Activated T-cell treated with anti-CD3 and anti-CD28 coated beads, Interleukin-2, amount 50 U/mL, for 72 hours (primary cell): Measurements from ENCODE around the gene CALR3. TPM values are rescaled to one million over a fixed set of nuclear protein-coding genes. Genes with fewer than 3 reads are reported as not detected.

Experiments
- ATAC-seq, 2 donors: fragments of 150-1000 bp; cut with Tn5 transposase; replicated peaks in 1 of 2; 2 replicates each; pipeline ENCODE4 v1.10.0; 2021; ENCODE audit warnings: moderate library complexity in 2 of 2, mild to moderate bottlenecking in 1 of 2
- DNase-seq, 2 donors: peaks; one replicate each; pipeline ENCODE4 v3.0.0; 2021 to 2022; ENCODE audit warnings: mixed read lengths in 1 of 2
- H3K27ac Mint-ChIP-seq: one replicate; pipeline ENCODE4 v1.8.0; 2022; ENCODE audit warnings: mild to moderate bottlenecking, moderate library complexity, mixed read lengths
- H3K27me3 Mint-ChIP-seq: one replicate; pipeline ENCODE4 v1.8.0; 2022; ENCODE audit warnings: low read depth, mixed read lengths
- H3K36me3 Mint-ChIP-seq, 2 donors: one replicate each; pipeline ENCODE4 v1.8.0; 2022; ENCODE audit warnings: mixed read lengths in 2 of 2, mild to moderate bottlenecking in 1 of 2; ENCODE audit not compliant: insufficient read depth in 2 of 2
- H3K4me1 Mint-ChIP-seq: one replicate; pipeline ENCODE4 v1.8.0; 2022; ENCODE audit warnings: low read depth, mixed read lengths
- H3K4me3 Mint-ChIP-seq, 2 donors: one replicate each; pipeline ENCODE4 v1.8.0; 2022; ENCODE audit warnings: mild to moderate bottlenecking in 2 of 2, mixed read lengths in 2 of 2, moderate library complexity in 2 of 2
- H3K9me3 Mint-ChIP-seq, 2 donors: one replicate each; pipeline ENCODE4 v1.8.0; 2022; ENCODE audit warnings: mixed read lengths in 2 of 2
- total RNA-seq, 2 donors: library from RNA; stranded (reverse); gene quantifications; one replicate each; pipeline ENCODE4 v1.2.3, GENCODE V29; 2022

CALR3 gene
- total RNA-seq, 2 donors from 2014 or later, result not detected

DNA sequence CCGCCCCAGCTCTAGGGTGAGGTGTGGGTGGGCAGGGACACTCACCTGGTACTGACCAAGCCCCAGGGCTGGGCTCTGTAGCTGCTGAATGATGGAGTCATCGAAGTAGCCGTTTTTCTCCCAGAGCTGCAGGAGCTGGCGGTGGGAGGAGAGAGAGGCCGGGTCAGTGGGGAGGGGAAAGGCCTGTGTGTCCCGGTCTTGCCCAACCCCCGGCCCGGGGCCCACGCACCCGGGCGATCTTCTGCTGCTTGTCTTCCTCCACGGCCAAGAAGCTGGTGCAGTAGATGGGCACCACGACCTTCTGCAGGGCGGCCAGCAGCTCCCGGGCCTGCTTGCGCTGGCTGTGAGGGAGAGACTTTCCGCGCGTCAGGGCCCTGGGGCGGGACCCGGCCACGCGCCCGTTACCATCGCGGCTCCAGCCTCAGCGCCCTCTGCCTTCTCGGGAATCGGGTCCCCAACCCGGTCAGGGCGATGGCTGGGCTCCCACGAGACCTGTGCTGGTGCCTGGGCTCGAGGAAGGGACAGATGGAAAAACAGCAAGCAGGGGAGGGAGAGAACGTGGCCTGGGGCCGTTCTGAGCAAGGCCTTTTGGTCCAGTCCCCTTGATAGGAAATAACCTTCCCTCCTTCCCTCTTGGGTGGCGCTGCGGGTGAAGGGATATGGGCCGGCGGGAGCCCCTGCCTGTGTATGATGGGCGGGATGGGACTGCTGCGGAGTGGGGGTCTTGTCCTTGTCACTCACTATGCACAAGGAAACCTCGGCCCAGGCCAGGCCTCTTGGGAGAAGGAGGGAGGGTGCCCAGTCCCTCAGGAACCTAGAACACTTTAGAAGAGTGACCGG lies 34.8 kb upstream of the CALR3 start:
- Mint-ChIP-seq H3K9me3 (no peaks in the 10 kb centered on the region), H3K4me1 (no peaks in the 10 kb centered on the region), H3K36me3 (peaks cover 0 to 31% of the 10 kb centered on the region in 2 donors), H3K4me3 (no peak overlapping the region), H3K27ac (no peak overlapping the region), H3K27me3 (no peaks in the 10 kb centered on the region)
- DNase-seq, result no peak
- no peak for ATAC-seq

DNA sequence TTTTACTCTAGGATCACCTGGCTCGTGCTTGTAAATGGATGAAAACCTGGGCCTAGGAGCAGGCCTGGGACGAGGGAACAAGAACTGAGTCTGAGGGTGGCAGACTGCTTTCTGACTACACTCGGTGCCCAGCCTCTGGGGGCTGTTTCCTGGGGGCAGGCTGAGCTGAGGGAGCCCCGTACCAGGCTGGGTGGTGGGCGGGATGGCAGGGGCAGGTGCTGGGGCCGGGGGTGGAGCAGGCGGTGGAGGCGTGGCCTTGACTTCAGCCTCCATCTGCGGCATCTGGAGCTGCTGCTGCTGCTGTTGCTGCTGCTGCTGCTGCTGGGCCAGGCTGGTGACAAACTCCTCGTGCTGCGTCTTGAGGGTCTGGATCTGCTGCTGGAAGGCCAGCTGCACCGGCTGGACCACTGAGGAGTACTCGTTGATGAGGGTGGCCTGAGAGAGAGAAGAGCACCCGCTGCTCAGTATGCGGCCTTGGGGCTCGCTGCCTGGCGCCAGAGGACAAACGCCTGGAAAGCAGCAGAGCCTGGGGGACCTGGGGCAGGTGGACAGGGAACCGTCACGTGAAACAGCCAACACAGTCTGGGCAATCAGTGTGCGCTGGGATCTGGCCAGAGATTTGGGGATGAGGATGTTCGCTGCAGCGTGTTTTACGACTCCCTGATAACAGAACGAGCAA lies 33.6 kb upstream of the CALR3 start:
- H3K4me1 Mint-ChIP-seq, result no peaks in the 10 kb centered on the region
- no peaks in the 10 kb centered on the region for H3K27me3 Mint-ChIP-seq
- H3K9me3 Mint-ChIP-seq, result no peaks in the 10 kb centered on the region
- no peak for ATAC-seq
- no peak for DNase-seq
- H3K4me3 Mint-ChIP-seq, result no peak overlapping the region
- H3K36me3 Mint-ChIP-seq, result peaks cover 0 to 31% of the 10 kb centered on the region in 2 donors
- peak overlapping the region; percentile 28 for H3K27ac Mint-ChIP-seq

GRCh38 chr19:16527971-16528521 lies 32.1 kb upstream of the CALR3 start:
- ATAC-seq, result peak; percentile 61 to 80
- H3K27ac Mint-ChIP-seq, result peak overlapping the region; percentile 46

GRCh38 chr19:16527334-16527935 lies 31.5 kb upstream of the CALR3 start:
- Mint-ChIP-seq H3K27me3 (no peaks in the 10 kb centered on the region), H3K27ac (no peak overlapping the region), H3K36me3 (peaks cover 4 to 26% of the 10 kb centered on the region in 2 donors), H3K4me3 (no peak overlapping the region), H3K4me1 (no peaks in the 10 kb centered on the region), H3K9me3 (no peaks in the 10 kb centered on the region)
- ATAC-seq, result no peak
- no peak for DNase-seq

More at GRCh38 chr19:16527971-16528521, 32.1 kb upstream of the CALR3 start:
- Mint-ChIP-seq H3K27me3 (no peaks in the 10 kb centered on the region), H3K4me1 (no peaks in the 10 kb centered on the region), H3K36me3 (peaks cover 2 to 26% of the 10 kb centered on the region in 2 donors), H3K4me3 (no peak overlapping the region), H3K9me3 (no peaks in the 10 kb centered on the region)
- DNase-seq, result peak; percentile 40 to 54

GRCh38 chr19:16525751-16526481 lies 29.9 kb upstream of the CALR3 start:
- Mint-ChIP-seq H3K9me3 (no peaks in the 10 kb centered on the region), H3K27me3 (no peaks in the 10 kb centered on the region), H3K4me1 (no peaks in the 10 kb centered on the region), H3K36me3 (peaks cover 4 to 20% of the 10 kb centered on the region in 2 donors), H3K27ac (no peak overlapping the region), H3K4me3 (no peak overlapping the region)
- no peak for DNase-seq
- ATAC-seq, result no peak

DNA sequence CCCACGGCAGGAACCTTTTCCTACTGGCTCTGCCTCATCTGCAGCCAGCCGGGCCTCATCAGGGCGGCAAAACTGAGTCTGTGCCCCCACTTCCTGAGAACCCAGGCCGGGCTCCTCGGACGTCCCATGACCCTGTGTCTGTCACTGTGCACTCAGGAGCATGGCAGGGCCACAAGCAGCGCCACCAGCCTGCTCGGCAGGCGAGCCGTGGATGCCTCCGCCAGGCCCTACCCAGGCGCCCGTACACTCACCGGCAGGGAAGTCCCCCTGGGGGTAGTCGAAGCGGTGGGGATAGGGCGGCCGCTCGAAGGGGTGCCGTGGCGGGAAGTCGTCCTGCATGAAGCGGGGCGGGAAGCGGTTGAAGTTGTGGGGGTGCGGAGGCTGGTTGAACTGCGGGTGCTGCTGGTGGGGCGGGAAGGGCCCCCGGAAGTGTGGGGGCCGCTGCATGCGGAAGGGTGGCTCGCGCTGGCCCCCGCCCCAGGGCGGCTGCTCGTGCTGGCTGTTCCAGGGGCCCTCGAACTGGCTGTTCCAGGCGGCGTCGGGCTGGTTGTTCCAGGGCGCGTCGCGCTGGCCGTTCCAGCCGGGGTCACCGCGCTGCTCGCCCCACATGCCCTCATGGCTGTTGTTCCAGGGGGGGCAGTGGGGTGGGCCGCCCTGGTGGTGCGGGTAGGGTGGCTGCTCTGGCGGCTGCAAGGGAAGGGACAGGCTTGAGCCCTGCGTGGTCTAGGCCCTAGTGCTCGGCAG lies 29.2 kb upstream of the CALR3 start:
- DNase-seq, result no peak
- ATAC-seq, result no peak
- H3K27ac Mint-ChIP-seq, result no peak overlapping the region
- H3K4me1 Mint-ChIP-seq, result no peaks in the 10 kb centered on the region
- H3K9me3 Mint-ChIP-seq, result no peaks in the 10 kb centered on the region
- no peaks in the 10 kb centered on the region for H3K27me3 Mint-ChIP-seq
- peaks cover 4 to 20% of the 10 kb centered on the region in 2 donors for H3K36me3 Mint-ChIP-seq
- H3K4me3 Mint-ChIP-seq, result no peak overlapping the region

DNA sequence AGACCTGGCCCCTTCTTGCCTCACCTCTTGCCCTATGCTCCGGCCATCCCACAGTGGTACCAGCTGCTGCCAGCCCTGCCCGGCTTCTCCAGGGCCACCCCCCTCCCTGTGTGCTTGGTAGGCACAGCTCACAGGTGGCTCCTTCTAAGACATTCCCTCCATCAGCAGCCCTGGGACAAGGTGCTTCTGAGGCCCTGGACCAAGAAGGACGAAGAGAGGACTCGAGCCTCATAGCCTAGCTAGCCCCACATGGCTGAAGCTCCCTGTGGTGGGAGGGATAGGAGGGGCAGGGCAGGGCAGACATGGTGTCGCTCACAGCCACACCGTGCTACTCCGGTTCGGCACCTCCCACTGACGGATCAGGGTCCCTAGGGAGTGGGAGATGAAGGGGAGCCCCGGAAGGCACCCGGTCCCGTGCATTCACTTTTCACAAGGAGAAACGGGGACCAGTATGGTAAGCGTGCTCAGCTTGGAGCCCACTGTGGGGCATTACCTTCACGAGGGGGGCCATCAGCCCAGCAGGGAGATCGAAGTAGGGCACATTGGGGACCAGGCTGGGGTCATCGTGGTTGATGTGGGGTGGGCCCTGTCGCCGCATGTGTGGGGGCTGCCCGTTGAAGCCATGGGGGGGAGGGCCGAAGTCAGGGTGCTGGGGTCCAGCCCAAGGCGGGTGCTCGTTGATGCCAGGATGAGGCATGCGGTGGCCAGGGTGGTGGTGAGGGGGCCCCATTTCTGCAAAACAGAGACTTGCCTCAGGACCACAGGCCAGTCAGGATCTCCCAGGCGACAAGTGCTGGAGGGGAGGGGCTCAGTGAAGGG lies 26.8 kb upstream of the CALR3 start:
- H3K4me1 Mint-ChIP-seq, result no peaks in the 10 kb centered on the region
- H3K27ac Mint-ChIP-seq, result no peak overlapping the region
- no peak overlapping the region for H3K4me3 Mint-ChIP-seq
- DNase-seq (no peak), ATAC-seq (no peak)
- H3K36me3 Mint-ChIP-seq, result peaks cover 4 to 15% of the 10 kb centered on the region in 2 donors
- no peaks in the 10 kb centered on the region for H3K9me3 Mint-ChIP-seq
- no peaks in the 10 kb centered on the region for H3K27me3 Mint-ChIP-seq

DNA sequence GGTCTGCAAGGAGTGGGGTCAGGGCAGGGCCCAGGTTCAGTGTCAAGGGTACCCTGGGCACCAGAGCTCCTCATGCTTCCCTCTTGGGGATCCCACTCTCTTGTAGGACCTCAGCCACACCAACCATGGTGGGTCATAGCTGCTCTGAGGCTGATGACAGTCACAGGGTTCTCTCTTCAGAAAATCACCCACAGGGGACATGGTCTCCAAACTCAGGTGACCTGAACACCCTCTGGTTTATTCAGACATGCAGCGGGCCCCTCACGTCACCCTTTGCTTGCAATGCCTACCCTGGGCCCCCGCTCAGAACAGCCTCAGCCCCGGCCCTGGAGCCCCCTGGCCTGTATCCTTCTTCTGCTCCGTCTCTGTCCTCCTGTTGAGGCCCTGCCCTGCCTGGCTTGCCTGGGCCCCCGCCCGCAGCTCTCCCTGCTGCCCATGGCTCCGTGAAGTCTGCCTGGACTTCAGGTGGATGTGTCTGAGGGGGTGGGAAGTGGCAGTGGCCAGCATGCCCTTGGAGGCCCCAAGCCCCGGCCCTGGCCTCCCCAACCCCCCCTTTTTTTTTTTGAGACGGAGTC lies 25.8 kb upstream of the CALR3 start:
- H3K9me3 Mint-ChIP-seq, result no peaks in the 10 kb centered on the region
- ATAC-seq, result peak in 1 of 2 donors; percentile 10
- H3K36me3 Mint-ChIP-seq, result peaks cover 4 to 11% of the 10 kb centered on the region in 2 donors
- no peaks in the 10 kb centered on the region for H3K27me3 Mint-ChIP-seq
- H3K4me1 Mint-ChIP-seq, result no peaks in the 10 kb centered on the region
- no peak for DNase-seq
- H3K27ac Mint-ChIP-seq, result no peak overlapping the region
- H3K4me3 Mint-ChIP-seq, result no peak overlapping the region

GRCh38 chr19:16520986-16521624 lies 25.1 kb upstream of the CALR3 start:
- H3K27ac Mint-ChIP-seq, result no peak overlapping the region
- ATAC-seq (no peak), DNase-seq (no peak)
- no peaks in the 10 kb centered on the region for H3K27me3 Mint-ChIP-seq
- no peaks in the 10 kb centered on the region for H3K9me3 Mint-ChIP-seq
- peaks cover 4 to 9% of the 10 kb centered on the region in 2 donors for H3K36me3 Mint-ChIP-seq
- no peaks in the 10 kb centered on the region for H3K4me1 Mint-ChIP-seq
- no peak overlapping the region for H3K4me3 Mint-ChIP-seq

- H3K27me3 Mint-ChIP-seq, result no peaks in the 10 kb centered on the region
- no peak overlapping the region for H3K4me3 Mint-ChIP-seq
- no peak overlapping the region for H3K27ac Mint-ChIP-seq
- no peak for DNase-seq
- ATAC-seq, result no peak
- peaks cover 4 to 9% of the 10 kb centered on the region in 2 donors for H3K36me3 Mint-ChIP-seq
- no peaks in the 10 kb centered on the region for H3K9me3 Mint-ChIP-seq
- no peaks in the 10 kb centered on the region for H3K4me1 Mint-ChIP-seq
Measured at GRCh38 chr19:16520074-16520973, 24.4 kb upstream of the CALR3 start.
